ENCODE results near the gene POU2AF1.

POU2AF1 gene, protein sequence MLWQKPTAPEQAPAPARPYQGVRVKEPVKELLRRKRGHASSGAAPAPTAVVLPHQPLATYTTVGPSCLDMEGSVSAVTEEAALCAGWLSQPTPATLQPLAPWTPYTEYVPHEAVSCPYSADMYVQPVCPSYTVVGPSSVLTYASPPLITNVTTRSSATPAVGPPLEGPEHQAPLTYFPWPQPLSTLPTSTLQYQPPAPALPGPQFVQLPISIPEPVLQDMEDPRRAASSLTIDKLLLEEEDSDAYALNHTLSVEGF

DNA sequence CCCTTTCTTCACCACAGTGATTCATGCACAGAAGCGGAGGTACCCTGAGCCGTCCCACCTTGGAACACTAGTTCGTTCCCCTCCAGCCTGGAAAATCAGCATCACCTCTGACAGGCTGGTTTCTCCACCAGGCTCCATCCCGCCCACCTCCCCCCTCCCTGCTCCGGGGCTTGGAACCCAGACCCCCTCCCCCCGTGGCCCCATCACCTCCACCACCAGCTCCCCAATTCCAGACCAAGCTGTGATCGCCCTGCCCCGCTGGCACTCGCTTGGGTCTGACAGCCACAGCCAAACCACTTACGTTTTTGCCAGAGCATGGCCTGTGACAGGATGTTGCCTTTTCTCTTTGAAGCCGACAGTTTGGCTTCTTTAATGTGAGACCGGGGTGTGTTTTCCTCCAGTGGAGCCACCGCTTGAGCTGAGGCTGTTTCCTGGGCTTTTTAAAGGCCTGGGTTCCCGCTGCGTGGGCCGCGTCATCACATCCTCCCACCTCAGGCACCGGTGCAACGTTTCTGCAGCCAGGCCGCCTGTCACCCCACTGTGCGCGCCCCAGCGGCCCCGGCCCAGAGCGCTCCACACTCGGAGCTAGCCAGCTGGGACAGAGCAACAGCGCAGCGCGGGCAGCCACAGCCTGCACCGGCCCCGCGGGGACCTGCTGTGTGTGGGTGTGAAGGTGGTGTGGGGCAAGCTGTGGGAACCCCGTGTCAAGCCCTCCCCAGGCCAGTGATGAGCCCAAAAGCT is at the start of gene POU2AF1:
POU2AF1 (minus strand) TSS at position 415 of the 741 bp plus-strand sequence; CDS start at position 317, 98 bp downstream.
- DNase-seq, result no peak

DNA sequence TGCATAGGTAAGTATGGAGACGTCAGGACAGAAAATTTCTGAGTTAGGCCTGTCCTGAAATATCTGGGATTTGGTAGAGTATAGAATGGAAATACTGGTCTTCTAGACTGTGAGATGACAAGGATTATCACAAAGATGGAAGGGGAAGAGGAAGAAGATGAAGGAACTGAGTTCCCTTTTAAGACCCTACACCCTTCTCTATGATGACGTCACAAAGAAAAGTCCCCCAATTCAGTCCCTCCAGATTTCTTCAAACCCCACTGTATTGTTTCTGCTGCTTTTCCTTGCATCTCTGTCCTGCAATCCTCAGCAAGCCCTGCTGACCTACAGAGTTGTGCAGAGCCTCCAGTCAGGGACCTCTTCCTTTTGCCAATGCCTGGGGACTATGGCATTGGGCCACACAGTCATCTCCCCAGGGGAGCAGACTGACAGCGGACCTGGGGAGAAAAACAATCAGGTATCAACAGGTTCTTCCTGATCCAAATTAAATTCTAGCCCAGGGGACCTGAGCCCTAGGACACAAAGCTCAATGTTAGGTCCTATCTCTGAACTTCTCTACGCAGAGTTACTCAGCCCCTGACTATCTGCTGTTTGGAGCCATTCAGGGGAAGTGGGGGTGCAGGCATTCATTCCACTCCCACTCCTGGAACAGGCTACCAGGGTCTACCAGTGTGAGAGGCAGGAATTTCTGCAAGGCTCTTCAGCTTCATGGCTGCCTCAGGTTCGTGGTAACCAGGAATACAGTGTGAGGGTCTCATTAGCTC is 49.2 kb upstream of the POU2AF1 start:
- DNase-seq, result no peak

DNA sequence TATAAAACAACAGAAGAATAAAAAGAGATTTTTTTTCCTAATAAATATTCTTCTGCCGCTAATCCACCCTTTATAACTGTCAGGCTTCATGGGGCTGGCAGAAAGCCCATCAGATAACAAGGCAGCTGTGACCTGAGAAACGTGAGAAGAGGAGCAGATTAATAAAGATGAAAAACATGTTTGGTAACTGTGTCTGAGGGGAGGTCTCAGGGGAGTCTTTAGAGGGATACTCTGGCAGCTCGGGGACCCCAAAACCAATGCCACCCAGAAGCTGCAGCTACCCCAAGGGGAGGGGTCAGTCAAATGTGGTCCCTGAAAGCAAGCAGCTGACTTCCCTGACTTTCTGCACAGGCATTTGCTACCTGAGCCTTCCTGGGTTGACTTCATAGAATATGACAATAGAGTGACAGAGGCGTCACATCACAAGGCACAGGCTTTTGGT is 48.4 kb upstream of the POU2AF1 start:
- DNase-seq, result peak; percentile 46

DNA sequence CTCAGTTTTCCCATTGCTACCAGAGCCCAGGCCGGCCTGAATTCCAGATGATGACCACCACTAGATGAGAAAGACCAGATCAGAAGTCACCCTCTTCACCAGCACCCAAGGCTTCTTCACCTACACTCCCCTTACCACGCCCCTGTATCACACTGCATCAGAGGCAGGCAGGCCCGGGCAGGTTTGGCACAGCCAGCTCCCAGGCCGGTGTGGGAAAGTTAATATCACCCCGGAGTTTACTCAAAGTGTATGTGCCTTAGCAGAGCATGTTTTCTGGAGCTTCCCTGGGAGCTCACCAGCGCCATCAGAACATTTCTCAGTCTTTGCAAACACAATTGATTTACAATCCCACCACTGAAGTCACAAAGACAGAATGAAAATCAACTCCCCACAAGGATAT is 47.5 kb upstream of the POU2AF1 start:
- DNase-seq, result no peak

DNA sequence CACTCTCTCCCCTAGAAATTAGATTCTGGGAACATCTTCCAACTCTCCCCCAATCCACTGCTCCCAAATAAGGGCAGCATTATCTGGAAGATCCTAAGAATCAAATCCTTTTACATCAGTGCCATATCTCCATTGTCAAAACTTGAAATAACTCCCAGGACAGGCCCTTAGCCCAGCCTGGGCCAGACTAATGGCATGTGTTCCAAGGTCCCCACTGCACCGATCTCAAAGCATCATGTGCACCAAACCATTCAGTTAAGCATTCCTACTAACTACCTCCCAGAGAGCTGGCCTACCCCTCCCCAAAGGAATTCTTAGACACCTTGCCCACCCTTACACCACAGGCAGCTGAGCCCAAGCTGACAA is 44.2 kb upstream of the POU2AF1 start:
- no peak for DNase-seq

DNA sequence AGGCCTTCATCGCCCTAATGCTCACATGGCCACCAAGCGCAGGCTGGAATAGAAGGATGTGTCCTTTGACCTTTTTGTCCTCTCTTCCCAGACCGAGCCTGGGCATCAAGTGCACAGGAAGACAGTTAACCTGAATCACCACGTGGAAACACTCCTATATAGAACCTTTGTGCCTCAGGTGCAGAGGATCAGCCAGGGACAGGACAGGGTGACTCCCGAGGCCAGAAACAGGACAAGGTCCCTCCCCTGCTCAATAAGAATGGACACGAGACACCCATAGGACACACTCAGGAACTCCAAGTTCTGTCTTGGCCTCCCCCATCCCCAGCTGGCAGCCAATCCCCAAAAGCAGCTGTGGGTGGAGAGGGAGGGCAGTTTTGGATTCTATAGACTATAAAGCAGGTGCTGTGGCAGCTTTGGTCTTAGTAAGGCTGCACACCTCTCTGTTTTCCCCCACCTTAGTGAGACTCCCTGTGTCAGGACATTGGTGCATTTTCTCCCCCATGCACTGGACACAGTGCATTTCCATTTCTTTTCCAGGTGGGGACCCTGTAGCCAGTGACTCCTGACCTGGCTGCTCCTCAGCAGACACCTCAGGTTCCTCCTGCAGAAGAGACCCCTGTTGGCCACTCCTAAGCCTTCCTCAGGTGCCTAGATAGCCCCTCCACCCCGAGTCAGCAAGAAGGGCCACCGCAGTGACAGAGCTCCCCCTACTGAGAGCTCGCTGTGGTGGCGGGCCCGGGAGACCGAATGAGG is 43.6 kb upstream of the POU2AF1 start:
- DNase-seq, result peak; percentile 37

DNA sequence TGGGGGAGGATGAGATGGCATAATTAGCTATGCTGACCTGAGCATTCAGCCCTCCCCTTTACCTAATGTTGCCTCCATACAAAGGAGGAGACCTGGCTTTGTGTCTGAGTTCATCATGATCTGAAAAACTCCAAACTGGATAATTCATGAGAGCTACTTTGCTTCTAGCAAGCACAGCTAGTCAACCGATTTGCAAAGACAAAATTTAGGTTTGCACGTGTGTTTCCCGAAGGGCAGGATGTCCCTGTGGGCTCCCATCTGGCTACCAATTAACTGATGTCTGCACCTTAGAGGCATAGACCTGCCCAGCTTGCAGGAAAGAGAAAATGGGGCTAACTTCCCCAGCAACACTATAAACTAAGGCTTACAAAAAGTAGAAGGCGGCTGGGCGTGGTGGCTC is 42.2 kb upstream of the POU2AF1 start:
- no peak for DNase-seq

DNA sequence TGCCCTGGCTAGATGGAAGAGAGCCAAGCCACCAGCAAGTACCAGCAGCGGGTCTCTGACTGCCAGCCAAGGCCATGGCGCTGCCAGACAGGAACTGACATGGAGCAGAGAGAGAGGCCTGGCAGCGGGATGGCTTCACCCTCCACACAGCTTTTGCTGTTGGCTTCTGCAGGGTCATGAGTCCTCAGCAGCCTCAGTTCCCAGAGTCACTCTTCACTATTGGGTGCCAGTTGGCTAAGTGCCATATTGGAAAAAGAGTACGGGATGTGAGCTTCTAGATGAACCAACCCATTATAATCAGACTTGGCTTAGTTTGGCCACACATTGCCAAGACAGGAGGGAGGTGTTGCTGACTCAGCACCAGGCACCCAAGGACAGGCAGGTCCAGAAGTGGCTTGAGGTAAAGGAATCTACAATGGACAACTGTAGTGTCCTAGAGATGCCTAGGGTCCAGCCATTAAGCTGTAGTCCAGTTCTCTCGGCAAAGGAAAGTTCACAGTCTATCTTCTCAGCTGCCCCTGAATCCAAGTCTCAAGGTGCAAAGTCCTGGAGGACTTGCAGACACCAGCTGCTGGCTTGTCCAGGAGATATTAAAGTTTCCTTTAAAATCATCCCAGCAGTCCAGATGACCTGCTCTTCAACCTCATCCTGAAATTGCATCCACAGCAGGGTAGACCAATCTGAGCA is 40.7 kb upstream of the POU2AF1 start:
- no peak for DNase-seq

DNA sequence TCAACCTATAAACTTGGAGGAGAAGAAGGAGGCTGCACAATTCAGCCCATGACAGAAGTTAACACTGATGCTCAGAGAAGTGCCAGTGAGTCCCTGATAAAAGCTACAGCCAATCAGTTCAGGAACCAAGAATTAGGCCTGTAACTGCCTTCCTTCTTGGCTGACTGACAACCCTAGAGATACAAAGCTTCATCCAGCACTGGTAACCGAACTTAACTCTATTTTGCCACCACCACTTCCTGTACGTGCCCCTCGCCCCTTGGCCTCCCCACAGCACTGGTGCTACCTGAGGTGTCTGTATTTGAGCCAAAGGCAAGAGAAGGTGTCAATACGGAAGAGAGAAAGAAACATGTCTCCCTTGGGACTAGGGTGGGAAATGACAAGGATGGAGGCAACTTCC is 40.1 kb upstream of the POU2AF1 start:
- no peak for DNase-seq

DNA sequence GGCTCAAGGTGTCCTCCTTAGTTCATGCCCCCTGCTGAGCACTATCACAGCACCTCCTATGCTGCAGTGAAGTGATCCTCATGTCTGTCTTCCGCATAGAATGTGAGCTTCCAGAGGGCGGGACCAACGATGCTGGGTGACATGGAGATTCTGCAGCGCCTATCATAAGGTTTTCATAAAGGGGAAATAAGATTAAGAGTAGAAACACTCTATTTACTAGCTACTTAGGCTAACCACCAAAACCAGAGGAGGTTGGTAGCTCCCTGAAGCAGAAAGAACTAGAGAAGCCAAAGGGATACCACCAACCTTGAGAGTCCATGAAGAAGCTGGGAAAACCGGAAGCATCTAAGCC is 39.3 kb upstream of the POU2AF1 start:
- no peak for DNase-seq

DNA sequence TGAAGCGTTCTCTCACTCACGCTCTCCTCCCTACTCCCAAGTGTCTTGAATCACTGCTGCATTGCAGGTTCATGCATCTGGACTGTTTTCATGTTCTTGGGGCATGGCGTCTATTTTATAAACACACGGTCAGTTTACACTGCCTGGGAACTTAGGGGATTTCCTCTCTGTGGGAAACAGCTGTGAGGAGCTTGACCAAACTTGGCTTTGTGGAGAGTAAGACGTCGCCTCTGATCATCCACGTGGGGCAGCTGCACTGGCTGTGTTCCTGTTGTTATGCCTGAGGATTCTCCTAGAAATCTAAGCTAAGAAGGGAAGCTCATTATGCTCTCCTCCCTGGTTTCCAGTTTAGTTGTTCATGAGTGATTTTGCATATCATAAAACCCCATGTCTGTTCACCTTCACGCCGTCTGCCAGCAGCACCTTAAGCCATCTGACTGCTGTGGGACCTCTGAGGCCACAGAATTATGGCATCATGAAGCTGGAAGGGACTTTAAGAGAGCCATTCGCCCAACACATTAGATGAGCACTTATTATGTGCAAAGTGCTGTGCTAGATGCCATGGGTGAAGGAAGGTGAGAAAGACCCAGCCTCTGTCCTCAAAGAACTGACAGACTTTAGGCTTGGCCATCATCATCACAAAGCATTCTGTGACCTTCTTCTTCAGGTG is 38.8 kb upstream of the POU2AF1 start:
- no peak for DNase-seq

DNA sequence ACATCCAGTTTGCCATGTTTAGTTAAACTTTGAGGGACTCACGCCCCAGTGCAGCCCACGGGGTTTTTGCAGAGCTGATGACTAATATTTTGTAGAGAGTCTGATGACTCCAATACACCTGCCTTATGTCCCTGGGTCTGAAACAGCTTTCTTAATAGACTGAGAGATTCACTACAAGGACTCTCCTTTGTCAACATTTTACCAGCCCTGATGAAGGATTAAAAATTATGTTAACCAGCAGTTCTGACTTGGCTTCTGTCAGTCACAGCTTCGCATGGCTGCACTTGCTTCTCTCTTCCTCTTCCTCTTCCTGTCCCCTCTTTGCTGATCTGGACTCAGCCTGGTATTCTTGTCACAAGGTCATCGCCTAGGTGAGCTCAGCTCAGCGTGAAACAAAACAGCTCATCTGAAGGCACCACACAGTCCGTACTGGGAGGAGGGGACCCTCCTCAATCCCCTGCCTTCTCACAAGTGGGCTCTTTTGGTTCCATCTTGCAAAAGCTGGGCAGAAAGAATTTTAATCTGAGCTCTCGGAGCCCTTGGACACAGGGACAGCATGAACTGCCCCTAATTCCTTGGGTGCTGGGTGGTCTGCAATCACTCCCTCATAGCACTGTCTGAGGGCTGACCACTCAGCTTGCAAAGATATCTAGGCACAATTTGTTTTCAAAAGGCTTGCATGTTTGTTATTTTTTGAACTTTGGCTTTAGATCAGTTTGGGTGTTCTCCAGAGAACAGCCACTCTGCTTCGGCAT is 38.1 kb upstream of the POU2AF1 start:
- DNase-seq, result no peak

DNA sequence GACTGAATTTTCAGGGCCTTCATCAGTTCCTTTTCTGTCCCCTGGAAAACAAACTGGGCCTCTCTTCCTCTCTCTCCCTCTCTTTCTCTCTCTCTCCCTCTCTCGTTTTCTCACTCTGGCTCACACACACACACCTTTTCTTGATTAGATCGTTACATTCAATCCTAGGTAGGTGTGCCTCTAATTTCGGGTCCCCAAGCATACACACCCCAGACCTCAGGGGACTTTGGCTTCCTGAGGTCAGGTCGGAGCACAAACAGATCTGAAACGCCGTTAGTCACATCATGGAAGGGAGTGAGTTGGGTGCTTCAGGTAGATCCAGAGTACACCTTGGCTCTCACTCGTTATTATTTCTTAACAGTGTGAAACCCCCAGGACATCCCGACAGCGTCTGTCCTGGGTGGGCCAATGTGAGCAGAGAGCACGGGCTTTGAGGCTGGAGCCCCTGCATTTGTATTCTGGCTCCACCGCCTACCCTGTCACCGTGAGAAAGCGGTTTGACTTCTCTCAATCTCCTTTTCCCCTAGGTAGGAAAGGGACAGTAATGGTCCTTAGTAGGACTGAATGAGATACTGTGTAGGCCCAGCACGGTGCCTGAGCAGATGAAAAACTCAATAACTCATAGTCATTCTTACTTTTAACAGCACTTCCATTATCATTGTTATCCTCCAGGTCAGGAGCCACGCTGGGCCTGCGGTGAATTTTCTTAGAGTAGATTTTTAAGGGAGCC is 37.3 kb upstream of the POU2AF1 start:
- no peak for DNase-seq

DNA sequence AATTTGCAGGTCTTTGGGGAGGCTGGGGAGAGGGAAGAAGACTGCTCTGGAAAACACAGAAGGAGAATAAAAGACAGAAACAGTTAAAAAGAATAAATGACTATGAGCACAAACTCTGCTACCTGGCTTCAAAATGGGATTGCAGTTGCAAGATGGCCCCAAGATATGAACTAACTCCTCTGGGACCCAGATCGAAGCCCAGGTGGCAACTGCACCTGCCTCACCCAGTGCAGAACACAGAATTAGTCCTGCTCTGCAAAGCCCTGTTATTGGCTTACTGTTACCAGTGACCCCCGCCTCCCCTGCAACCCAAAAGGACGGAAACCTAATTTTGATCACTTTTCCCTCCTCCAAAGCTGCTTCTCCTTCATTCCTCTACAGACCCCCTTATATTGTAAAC is 35.9 kb upstream of the POU2AF1 start:
- no peak for DNase-seq

DNA sequence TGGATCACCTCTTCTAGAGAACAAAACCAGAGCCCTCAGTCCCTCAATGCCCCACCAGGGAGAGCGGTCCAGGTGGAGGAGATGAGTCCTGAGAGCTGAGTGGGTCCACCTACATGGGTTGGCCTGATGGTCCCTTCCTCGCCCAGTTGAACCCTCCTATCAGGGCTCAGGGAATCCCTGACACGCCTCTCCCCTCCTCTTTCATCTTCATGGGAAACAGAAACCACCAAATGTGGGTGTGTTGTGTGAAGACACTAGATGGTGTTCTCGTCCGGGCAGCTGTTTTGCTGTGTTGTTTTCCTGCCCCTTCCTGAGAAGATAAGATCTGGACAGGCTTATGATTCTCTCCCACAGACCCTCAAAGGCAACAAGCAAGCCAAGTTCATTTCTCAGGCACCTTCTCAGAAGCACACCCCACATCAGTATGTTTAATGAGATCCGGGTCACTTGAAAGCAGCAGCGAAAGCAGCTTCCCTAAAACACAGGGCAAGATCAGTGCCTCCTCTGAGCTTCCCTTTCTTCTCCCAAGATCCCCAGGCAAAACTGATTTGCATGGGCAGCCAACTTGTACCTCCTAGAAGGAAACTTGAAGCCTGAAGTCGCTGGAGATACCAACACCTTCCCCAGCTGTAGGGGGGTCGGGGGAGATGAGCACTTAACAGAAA is 35.3 kb upstream of the POU2AF1 start:
- DNase-seq, result no peak

DNA sequence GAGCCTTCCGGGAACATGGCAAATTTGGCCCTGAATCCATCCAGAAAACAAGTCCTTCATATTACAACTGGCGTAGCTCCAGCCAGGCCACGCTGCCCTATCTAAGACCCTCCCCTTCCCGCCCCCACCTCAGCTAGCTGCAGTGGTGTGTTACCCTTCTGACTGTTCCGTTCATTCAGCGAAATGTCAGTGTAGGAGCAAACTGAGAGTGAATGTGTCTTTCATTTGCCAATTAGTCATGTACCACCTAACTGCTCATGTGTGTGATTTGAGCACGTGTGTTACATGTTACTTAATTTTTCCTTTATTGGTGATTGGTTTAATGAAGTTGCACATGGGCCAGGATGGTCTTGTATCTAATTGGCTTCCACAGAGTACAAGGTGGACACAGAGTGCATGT is 34.8 kb upstream of the POU2AF1 start:
- no peak for DNase-seq

DNA sequence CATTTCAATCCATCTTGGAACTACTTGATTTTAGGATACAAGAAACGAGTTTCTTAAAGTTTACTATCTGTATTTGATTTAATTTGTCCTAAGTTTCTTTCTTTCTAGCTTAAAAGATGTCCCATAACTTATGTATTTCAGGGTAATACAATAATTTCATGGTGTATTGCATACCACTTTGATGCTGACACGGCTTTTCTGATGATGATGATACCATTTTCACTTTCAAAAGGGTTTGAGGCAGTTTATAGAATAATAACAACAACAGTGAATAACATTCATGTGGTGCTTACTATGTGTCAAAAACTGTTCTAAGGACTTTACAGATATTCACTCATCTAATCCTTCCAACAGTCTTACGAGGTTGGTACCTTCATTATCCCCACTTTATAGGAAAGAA is 33.2 kb upstream of the POU2AF1 start:
- DNase-seq, result no peak

DNA sequence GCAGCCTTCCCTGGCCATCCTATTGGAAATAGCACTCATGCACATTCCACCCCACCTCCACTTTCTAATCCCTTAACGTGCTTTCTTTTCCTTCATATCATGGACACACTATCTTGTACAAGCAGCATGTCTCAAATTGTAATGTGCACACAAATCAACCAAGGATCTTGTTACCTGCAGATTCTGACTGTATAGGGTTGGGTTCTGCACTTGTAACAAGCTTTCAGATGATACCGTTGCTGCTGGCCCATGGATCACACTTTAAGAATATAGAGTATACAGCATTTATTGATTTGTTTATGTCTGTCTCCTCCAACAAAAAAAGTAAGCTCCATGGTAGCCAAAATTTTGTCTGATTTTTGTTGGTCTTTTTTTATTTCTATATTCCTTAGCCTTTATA is 32.4 kb upstream of the POU2AF1 start:
- DNase-seq, result no peak

DNA sequence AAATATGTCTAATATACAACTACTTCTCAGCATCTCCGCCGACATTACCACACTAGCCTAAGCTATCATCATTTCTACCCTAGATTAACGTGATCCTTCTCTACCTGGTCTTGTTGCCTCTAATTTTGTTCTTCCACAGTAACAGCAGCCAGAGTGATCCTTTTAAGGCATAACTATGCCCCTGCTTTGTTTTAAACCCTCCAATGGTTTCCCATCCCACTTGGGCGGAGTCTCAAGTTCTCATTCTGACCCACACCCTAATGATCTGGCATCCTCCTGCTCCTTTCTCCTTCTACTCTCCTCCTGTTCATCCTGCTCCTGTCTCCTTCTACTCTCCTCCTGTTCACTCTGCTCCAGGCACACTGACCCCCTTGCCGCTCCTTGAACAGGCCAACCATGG is 31.9 kb upstream of the POU2AF1 start:
- DNase-seq, result no peak

DNA sequence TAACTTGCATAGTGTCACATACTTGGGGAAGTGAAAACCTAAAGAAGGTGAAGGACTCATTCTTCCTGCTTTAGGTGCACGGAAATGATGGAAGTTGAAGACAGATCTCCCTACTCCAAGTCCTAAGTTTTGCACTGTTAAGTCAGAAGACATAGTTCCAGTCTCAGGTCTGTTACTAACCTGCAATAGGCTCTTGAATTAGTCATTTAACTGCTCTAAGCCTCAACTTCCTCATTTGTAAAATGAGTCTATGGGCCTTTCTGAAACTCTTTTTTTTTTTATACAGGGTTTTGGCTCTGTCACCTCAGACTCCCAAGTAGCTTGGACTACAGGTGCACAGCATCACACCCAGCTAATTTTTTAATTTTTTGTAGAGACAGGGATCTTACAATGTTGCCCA is 30.8 kb upstream of the POU2AF1 start:
- DNase-seq, result no peak
